ENCODE data around the gene CASP5.
"Not testable (repeated sequence)": the region's sequence is repeated elsewhere in the genome, so short reads cannot be mapped to it uniquely, and the experiment has no call there.

CASP5 gene

GRCh38 chr11:105023003-105023402 lies at the start of gene CASP5:
Gene CASP5 (minus strand): TSS chr11:105023168. CDS start chr11:105023136, 32 bp downstream.
- H3K27ac Mint-ChIP-seq = peak within 1 kb of the TSS; percentile 70
- intact Hi-C loops (cut with micrococcal nuclease) = no loop called here

GRCh38 chr11:105072080-105072479 lies 49.1 kb upstream of the CASP5 start:
- H3K4me3 Mint-ChIP-seq; H3K36me3 Mint-ChIP-seq (ENCODE audit: low read depth); intact Hi-C loops (cut with micrococcal nuclease); H3K27ac Mint-ChIP-seq; H3K9me3 Mint-ChIP-seq; H3K27me3 Mint-ChIP-seq: not testable (repeated sequence)
- H3K4me1 Mint-ChIP-seq (ENCODE audit: low read depth) = peaks cover 19% of the 10 kb centered on the region

More at GRCh38 chr11:105023003-105023402, at the start of gene CASP5:
- peaks cover 33% of the 10 kb centered on the region for H3K36me3 Mint-ChIP-seq (ENCODE audit: low read depth)
- no peaks in the 10 kb centered on the region for H3K27me3 Mint-ChIP-seq
- H3K4me3 Mint-ChIP-seq = no peak within 1 kb of the TSS
- H3K9me3 Mint-ChIP-seq = no peaks in the 10 kb centered on the region
- peaks cover 33% of the 10 kb centered on the region for H3K4me1 Mint-ChIP-seq (ENCODE audit: low read depth)

- Mint-ChIP-seq H3K27me3 (no peaks in the 10 kb centered on the region), H3K36me3 (ENCODE audit: low read depth) (no peaks in the 10 kb centered on the region), H3K27ac (peak overlapping the region; percentile 5), H3K4me3 (no peak overlapping the region), H3K9me3 (no peaks in the 10 kb centered on the region), H3K4me1 (ENCODE audit: low read depth) (peaks cover 18% of the 10 kb centered on the region)
- intact Hi-C loops (cut with micrococcal nuclease) = no loop called here
Observed at GRCh38 chr11:105071089-105071732, 48.2 kb upstream of the CASP5 start.

GRCh38 chr11:105070306-105070705 lies 47.3 kb upstream of the CASP5 start:
- Mint-ChIP-seq H3K9me3 (no peaks in the 10 kb centered on the region), H3K27ac (peak overlapping the region; percentile 48), H3K27me3 (no peaks in the 10 kb centered on the region), H3K4me1 (ENCODE audit: low read depth) (peaks cover 18% of the 10 kb centered on the region), H3K36me3 (ENCODE audit: low read depth) (no peaks in the 10 kb centered on the region), H3K4me3 (no peak overlapping the region)
- intact Hi-C loops (cut with micrococcal nuclease) = no loop called here

- H3K4me1 Mint-ChIP-seq (ENCODE audit: low read depth) = peaks cover 18% of the 10 kb centered on the region
- H3K27me3 Mint-ChIP-seq; H3K4me3 Mint-ChIP-seq; H3K36me3 Mint-ChIP-seq (ENCODE audit: low read depth); intact Hi-C loops (cut with micrococcal nuclease); H3K9me3 Mint-ChIP-seq: not testable (repeated sequence)
- peak overlapping the region; percentile 48 for H3K27ac Mint-ChIP-seq
Observed at GRCh38 chr11:105069749-105070148, 46.8 kb upstream of the CASP5 start.

- H3K4me1 Mint-ChIP-seq (ENCODE audit: low read depth); H3K27ac Mint-ChIP-seq; H3K27me3 Mint-ChIP-seq; H3K36me3 Mint-ChIP-seq (ENCODE audit: low read depth); intact Hi-C loops (cut with micrococcal nuclease); H3K4me3 Mint-ChIP-seq; H3K9me3 Mint-ChIP-seq: not testable (repeated sequence)
Observed at GRCh38 chr11:105063245-105063941, 40.4 kb upstream of the CASP5 start.

GRCh38 chr11:105057432-105057831 lies 34.5 kb upstream of the CASP5 start:
- no peak overlapping the region for H3K27ac Mint-ChIP-seq
- H3K4me3 Mint-ChIP-seq = no peak overlapping the region
- H3K36me3 Mint-ChIP-seq (ENCODE audit: low read depth) = no peaks in the 10 kb centered on the region
- no peaks in the 10 kb centered on the region for H3K9me3 Mint-ChIP-seq
- intact Hi-C loops (cut with micrococcal nuclease) = no loop called here
- no peaks in the 10 kb centered on the region for H3K27me3 Mint-ChIP-seq
- H3K4me1 Mint-ChIP-seq (ENCODE audit: low read depth) = peaks cover 8% of the 10 kb centered on the region

GRCh38 chr11:105056446-105056845 lies 33.5 kb upstream of the CASP5 start:
- Mint-ChIP-seq H3K9me3 (no peaks in the 10 kb centered on the region), H3K27me3 (no peaks in the 10 kb centered on the region), H3K4me3 (no peak overlapping the region), H3K4me1 (ENCODE audit: low read depth) (peaks cover 8% of the 10 kb centered on the region), H3K36me3 (ENCODE audit: low read depth) (no peaks in the 10 kb centered on the region), H3K27ac (no peak overlapping the region)
- intact Hi-C loops (cut with micrococcal nuclease) = no loop called here

- Mint-ChIP-seq H3K27ac (no peak overlapping the region), H3K27me3 (no peaks in the 10 kb centered on the region), H3K36me3 (ENCODE audit: low read depth) (no peaks in the 10 kb centered on the region), H3K4me1 (ENCODE audit: low read depth) (peaks cover 8% of the 10 kb centered on the region), H3K9me3 (no peaks in the 10 kb centered on the region), H3K4me3 (no peak overlapping the region)
- intact Hi-C loops (cut with micrococcal nuclease) = no loop called here
Observed at GRCh38 chr11:105054723-105055493, 31.9 kb upstream of the CASP5 start.

- no peaks in the 10 kb centered on the region for H3K36me3 Mint-ChIP-seq (ENCODE audit: low read depth)
- no peak overlapping the region for H3K27ac Mint-ChIP-seq
- intact Hi-C loops (cut with micrococcal nuclease) = no loop called here
- H3K27me3 Mint-ChIP-seq = no peaks in the 10 kb centered on the region
- H3K4me1 Mint-ChIP-seq (ENCODE audit: low read depth) = peaks cover 16% of the 10 kb centered on the region
- H3K4me3 Mint-ChIP-seq = no peak overlapping the region
- no peaks in the 10 kb centered on the region for H3K9me3 Mint-ChIP-seq
Observed at GRCh38 chr11:105052487-105052886, 29.5 kb upstream of the CASP5 start.

GRCh38 chr11:105051559-105051958 lies 28.6 kb upstream of the CASP5 start:
- Mint-ChIP-seq H3K36me3 (ENCODE audit: low read depth) (no peaks in the 10 kb centered on the region), H3K27ac (no peak overlapping the region), H3K27me3 (no peaks in the 10 kb centered on the region), H3K9me3 (no peaks in the 10 kb centered on the region), H3K4me1 (ENCODE audit: low read depth) (peaks cover 25% of the 10 kb centered on the region), H3K4me3 (no peak overlapping the region)
- intact Hi-C loops (cut with micrococcal nuclease) = no loop called here

GRCh38 chr11:105049481-105049880 lies 26.5 kb upstream of the CASP5 start:
- H3K27ac Mint-ChIP-seq = no peak overlapping the region
- no peaks in the 10 kb centered on the region for H3K9me3 Mint-ChIP-seq
- H3K4me3 Mint-ChIP-seq = no peak overlapping the region
- H3K36me3 Mint-ChIP-seq (ENCODE audit: low read depth) = peaks cover 9% of the 10 kb centered on the region
- no peaks in the 10 kb centered on the region for H3K27me3 Mint-ChIP-seq
- intact Hi-C loops (cut with micrococcal nuclease) = no loop called here
- H3K4me1 Mint-ChIP-seq (ENCODE audit: low read depth) = peaks cover 38% of the 10 kb centered on the region

- Mint-ChIP-seq H3K27ac (peak overlapping the region; percentile 99), H3K36me3 (ENCODE audit: low read depth) (peaks cover 18% of the 10 kb centered on the region), H3K9me3 (no peaks in the 10 kb centered on the region), H3K4me3 (no peak overlapping the region), H3K4me1 (ENCODE audit: low read depth) (peaks cover 56% of the 10 kb centered on the region), H3K27me3 (no peaks in the 10 kb centered on the region)
- intact Hi-C loops (cut with micrococcal nuclease) = no loop called here
Observed at GRCh38 chr11:105046898-105047579, 24.1 kb upstream of the CASP5 start.
